NCI-H128 (cell line): Measurements from ENCODE around the gene SGF29.
"Not testable (repeated sequence)": the region's sequence is repeated elsewhere in the genome, so short reads cannot be mapped to it uniquely, and the experiment has no call there.

Experiments
- DNase-seq: peaks from one replicate; lab custom pipeline; 2025; ENCODE audit not compliant: unreplicated experiment; lab: John Stamatoyannopoulos, UW

SGF29 gene

DNA sequence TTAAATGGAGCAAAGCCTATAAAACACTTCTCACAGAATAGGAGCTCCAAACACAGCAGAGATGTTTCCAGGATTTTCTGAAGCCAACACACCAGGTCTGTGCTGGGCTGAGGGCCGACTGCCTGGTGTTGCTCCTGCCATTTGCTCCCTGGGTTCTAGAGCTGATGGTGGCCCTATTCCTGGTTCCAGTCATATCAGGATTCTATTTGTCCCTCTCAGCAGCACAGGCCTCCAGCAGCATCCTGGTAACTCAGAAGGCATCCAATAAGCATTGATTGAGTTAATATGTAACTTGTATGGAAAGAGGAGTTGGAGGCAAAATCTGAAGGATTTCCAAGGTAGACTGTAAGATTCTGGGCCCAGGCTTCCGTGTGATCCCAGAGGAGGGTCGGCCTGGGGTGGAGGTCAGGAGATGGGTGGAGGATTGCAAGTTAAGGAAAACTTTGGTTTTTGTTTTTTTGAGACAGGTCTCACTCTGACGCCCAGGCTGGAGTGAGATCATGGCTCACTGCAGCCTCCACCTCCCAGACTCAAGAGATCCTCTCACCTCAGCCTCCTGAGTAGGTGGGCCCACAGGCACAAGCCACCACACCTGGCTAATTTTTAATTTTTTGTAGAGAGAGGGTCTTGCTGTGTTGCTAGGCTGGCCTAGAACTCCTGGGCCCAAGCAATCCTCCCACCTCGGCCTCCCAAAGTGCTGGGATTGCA is 20.6 kb upstream of the SGF29 start:
- no peak for DNase-seq

DNA sequence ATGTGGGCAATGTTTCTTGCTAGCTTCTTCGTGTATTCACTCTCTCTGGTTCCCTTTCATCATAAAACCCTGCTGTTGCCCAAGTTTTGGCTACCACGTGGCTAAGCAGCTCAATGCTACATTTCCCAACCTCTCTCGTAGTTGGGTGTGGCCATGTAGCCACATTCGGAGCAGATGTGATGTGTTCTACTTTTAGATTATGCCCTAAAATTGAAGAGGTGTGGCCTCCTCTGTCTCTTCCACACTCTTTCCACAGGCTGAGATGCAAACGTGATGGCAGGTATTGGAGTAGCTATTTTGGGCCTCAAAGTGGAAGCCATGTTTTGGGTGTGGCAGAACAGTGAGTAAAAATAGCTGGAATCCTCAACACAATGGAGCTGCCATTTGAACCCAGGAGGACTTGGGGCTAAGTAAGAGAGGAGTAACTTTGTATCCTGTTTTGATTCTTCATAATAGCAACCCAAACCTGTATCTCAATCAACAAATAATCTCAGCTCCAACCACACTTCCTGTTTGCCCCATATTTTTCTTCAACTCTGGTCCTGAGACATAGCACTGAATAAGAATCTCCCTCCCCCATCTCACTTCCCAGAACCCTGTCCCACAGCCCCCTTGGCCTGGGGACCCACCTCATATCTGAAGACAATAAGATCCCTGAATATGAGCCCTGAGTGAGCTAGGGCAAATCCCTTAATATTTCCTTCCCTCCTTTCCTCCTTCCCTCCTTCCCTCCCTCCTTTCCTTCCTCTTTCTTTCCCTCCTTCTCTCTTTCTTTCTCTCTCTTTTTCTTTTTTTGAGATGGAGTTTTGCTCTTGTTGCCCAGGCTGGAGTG is 19.0 kb upstream of the SGF29 start:
- DNase-seq, result no peak

DNA sequence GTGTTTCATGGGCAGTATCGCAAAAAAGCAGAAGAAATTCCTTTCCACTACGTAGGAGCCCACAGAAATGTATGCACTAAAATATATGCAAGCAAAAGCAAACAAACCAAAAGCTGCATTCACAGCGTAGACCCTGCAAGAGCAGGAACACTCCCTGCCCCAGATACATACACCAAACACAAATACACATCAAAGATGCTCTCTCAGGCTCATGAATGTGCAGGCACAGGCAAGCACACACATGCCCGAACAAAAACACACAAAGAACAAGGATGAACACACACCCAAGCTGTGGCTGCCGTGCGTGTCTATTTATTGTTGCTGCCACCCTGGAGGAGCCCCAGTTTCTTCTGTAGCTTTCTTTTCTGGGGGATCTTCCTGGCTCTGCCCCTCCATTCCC is 16.6 kb upstream of the SGF29 start:
- no peak for DNase-seq

DNA sequence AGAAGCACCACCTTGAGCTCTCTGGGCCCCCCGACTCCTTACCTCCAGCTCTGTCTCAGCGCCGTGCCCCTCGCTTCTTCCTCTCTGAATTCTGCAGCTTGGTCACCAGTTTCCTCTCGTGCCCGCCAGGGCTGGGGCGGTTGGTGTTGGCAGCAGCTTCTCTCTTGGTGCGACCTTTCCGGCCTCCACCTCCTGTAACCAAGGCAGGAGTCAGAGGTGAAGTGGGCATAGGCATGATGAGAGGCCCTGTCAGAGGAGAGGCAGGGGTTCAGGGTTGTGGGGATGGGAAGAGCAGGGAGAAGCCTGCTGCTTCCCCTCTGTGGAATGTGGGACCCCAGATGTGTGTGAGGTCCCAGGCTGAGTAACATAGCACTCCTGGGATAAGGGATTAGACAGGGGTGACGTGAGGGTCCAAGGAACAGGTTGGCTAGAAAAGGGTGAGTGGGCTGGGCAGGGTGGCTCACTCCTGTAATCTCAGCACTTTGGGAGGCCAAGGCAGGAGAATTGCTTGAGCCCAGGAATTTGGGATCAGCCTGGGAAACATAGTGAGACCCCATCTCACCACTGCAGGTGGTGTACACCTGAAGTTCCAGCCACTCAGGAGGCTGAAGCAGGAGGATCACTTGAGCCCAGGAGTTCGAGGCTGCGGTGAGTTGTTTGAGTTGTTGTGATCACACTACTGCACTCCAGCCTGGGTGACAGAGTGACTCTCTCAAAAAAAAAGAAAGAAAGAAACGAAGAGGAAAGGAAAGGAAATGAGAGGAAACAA is 15.6 kb upstream of the SGF29 start:
- DNase-seq, result no peak

DNA sequence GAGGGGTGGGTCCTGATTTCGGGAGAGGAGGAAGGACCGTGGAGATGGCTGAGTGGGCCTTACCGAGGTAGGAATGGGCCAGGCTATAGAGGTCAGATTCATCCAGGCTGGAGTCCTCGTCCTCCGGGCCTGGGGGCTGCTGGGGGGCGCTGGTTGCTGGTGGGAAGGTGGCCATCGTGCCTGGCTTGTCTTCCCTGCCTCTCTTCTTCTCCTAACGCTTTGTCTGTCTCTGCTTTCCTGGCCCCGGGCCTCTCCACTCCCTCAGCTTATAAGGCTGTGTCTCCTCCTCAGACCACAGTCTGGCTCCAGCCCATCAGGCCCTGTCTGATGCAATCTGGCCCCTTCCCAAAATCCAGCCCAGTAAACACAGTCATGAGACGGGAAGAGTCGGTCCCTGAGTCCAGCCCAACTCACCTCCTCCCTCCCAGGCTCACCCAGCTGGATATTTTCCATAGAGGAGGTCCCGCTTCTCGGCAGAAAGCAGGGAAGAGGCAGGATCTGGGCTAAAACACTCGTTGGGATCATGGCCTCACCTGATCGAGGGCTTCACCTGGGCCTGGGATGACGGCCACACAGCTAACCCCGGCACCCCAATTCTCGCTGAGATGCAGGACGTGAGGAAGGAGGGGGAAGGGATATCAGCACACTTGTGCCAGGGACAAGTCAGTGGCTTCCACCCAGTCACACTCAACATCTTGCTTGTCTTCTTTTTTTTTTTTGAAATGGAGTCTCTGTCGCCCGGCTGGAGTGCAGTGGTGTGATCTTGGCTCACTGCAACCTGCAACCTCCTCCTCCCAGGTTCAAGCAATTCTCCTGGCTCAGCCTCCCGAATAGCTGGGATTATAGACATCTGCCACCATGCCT is 14.8 kb upstream of the SGF29 start, which contains the start of gene NUPR1:
TSS of gene NUPR1 (minus strand) at position 242 of the 864 bp plus-strand sequence. CDS start at position 175, 67 bp downstream.
- no peak for DNase-seq

DNA sequence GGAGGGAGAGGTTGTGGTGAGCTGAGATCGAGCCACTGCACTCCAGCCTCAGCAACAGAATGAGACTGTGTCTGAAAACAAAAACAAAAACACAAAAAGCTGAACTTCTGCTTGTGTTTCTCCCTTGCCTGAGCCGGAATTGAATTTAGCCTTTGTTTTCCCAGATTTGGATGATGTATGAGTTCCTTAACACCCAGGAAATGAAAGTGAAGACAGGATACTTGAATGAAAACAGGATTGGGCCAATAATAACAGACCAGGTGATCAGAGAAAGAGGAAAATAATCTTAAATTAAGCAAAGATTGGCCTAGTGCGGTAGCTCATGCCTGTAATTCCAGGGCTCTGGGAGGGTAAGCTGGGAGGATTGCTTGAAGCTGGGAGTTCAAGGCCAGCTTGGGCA is 13.4 kb upstream of the SGF29 start:
- no peak for DNase-seq

DNA sequence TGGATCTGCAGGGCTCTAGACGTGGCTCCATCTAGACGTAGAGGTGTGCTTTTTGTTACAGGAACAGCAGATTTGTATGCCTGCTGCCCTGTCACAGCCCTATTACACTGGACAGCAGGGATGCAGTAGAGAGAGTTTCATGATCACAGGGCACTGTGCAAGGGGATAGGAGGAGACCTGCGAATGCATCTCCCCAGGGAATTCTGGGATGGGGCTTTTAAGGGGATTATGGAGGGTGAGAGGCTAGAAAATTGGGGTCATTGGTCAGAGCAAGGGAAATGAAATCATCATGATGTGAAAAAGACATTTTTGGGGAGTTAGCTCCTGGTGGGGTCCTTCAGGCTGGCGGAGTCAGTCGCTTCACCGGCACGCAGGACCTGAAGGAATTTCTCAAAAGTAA is 11.1 kb upstream of the SGF29 start:
- DNase-seq, result no peak

DNA sequence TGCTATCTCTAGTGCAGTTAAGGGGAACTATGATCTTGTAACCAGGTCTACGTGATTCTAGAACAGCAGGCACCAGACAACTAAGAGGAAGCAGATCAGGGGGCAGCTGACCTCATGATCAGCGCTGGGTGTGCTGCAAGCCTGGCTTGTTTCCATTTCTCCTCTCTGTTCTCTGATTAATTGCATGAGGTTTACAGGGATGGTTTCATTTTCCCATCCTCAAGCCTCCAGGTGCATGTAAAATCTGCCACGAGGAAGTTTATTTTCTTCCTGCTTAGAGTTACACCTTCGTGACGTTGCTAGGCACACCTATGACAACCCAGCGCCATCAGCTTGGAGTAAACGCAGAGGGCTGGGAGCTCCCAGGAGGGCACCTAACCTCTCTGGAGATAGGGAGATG is 10.6 kb upstream of the SGF29 start:
- DNase-seq, result no peak

DNA sequence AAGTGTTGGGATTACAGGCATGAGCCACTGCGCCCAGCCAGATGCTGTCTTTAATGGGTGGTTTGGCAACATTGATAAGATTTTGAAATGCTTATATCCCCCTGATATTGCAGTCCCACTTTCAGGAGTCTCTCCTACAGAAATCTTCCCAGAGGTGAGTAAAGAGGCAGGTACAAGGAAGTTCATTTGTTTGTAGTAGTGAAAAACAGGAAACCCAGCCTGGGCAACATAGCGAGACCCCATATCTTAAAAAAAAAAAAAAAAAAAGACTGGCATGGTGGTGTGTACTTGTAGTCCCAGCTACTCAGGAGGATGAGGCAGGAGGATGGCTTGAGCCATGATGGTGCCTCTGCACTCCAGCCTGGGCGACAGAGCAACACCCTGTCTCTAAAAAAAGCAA is 8.7 kb upstream of the SGF29 start:
- no peak for DNase-seq

DNA sequence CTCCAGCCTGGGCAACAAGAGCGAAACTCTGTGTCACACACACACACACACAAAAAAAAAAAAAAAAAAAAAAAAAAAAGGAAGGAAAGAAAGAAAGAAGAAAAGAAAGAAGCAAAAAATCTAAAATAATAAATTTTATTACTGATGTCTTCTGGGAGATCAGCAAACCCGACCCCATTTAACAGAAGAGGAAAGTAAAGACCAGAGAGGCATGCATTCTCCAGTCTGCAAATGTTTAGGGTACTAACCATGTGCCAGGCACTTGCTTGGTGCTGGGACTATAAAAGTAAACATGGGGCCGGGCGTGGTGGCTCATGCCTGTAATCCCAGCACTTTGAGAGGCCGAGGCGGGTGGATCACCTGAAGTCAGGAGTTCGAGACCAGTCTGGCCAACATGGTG is 7.8 kb upstream of the SGF29 start:
- DNase-seq, result not testable (repeated sequence)

DNA sequence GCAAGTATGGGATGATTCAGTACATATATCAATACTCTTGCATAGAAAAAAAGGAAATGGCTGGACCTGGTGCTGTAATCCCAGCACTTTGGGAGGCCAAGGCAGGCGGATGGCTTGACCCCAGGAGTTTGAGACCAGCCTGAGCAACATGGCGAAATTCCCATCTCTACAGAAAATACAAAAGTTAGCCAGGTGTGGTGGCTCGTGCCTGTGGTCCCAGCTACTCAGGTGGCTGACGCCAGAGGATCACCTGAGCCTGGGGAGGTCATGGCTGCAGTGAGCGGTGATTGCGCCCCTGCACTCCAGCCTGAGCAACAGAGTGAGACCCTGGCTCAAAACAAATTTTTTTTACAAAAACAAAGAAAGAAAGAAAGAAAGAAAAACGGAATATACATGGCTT is 7.1 kb upstream of the SGF29 start:
- DNase-seq, result no peak

DNA sequence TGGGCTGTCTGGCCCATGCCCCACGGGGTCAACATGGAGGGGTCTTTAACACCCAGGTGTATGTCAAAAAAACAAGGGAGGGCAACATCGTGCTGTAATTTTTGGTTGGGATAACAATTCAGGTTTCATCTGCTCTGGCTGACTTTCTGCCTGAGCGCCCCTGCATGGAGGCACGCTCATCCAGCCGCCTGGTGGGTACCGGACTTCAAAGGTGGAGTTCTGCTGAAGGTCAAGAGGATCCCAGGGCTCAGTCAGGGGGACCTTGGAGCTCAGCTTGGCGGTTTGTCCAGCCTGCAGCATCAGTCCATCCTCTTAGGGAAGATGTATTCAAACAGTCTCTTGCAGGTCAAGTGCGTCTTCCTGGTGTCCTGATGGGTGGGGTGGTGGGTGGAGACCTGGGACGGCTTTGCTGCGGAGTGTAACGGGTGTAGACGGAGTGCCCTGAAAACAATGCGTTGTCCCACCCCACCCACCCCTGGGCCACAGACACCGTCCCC is 5.4 kb upstream of the SGF29 start:
- DNase-seq, result no peak

DNA sequence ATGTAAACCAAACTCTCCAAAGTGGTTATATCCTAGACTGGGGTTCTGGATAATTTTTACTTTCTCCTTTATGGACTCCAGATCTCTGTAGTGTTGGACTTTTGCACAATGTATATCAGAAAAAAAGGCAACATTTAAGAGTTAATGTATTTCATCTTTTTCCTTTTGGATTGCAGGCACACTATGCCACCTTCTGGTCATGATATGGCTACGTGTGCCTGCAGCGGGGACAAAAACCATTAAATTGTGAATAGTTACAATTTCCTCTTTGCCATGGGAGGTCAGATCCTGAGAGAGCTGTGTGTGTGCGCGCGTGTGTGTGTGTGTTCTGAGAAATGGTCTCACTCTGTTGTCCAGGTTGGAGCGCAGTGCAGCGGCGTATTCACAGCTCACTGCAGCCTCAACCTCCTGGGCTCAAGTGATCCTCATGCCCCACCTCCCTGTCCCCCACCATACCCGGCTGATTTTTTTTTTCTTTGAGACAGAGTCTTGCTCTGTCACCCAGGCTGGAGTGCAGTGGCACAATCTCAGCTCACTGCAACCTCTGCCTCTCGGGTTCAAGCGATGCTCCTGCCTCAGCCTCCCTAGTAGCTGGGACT is 4.3 kb upstream of the SGF29 start:
- DNase-seq, result no peak

DNA sequence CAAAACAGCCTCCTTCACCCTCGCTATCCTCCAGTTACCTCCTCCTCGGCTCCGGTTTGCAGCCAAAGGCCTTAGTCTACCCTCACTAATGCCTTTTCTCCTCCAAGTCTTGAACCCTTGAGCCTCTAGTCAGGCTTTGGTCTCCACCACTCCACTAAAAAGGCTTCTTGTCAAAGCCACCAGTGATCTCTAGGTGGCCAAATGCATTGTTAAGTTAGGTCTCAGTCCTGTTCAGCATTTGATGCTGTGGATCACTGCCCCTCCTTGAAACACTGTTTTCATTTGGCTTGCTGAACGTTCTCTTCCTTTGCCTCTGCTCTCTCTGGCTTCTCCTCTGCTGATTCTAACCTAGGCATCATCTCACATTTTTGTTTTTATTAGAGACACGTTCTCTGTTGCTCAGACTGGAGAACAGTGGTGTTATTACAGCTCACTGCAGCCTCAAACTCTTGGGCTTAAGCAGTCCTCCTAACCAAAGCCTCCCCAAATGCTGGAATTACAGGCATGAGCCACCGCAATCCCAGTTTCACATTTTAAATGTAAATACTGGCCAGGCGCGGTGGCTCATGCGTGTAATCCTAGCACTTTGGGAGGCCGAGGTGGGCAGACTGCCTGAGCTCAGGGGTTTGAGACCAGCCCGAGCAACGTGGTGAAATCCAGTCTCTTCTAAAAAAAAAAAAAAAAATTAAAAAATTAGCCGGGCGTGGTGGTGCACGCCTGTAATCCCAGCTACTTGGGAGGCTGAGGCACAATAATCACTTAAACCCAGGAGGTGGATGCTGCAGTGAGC is 1.1 kb downstream of the SGF29 start:
- no peak for DNase-seq

DNA sequence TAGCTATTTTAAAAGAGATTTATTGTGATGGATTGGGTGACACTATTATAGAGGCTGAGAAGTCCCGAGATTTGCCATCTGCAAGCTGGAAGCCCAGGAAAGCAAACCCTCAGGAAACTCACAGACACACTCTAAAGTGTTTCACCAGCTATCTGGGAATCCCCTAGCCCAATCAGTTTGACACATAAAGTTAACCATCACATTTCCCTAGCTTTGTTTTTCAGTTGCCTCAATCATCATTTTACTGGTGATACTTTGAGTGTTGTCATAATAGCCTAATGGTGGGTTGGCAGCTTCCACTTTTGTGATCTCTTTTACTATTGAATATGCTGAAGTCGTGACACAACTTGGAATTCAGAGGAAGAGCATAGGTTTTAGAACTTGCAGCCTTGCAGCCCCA is 1.8 kb downstream of the SGF29 start:
- no peak for DNase-seq

DNA sequence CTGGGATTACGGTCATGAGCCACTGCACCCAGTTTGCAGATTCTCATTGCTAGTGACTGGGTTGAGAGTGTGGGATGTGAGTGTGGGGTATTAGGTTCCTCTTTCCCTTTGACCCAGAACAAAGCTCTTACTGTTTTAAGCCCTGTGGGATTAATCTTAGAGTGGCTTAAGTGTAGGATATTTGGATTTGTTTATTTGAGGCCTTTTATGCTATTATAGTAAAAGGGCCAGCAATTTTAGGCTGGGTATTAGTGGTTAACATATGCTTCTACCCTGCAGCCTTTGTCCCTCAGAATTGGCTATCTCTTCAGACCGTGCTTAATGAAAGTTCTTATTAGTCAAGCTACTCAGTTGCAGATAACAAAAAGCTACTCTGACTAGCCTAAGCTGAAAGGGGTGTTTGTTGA is 3.2 kb downstream of the SGF29 start:
- no peak for DNase-seq

DNA sequence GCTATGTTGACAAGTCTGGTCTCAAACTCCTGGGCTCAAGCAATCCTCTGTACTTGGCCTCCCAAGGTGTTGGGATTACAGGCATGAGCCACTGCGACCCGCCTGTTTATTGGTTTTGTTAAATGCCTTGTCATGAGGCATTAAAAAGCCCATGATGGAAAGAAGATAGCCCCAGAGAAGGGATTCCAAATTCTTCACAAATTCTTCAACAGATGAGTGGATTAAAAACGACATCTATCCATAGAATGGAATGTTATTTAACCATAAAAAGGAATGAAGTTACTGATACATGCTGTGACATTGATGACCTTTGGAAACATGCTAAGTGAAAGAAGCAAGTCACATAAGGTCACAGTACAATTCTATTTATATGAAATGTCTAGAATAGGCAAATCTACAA is 4.7 kb downstream of the SGF29 start:
- no peak for DNase-seq

DNA sequence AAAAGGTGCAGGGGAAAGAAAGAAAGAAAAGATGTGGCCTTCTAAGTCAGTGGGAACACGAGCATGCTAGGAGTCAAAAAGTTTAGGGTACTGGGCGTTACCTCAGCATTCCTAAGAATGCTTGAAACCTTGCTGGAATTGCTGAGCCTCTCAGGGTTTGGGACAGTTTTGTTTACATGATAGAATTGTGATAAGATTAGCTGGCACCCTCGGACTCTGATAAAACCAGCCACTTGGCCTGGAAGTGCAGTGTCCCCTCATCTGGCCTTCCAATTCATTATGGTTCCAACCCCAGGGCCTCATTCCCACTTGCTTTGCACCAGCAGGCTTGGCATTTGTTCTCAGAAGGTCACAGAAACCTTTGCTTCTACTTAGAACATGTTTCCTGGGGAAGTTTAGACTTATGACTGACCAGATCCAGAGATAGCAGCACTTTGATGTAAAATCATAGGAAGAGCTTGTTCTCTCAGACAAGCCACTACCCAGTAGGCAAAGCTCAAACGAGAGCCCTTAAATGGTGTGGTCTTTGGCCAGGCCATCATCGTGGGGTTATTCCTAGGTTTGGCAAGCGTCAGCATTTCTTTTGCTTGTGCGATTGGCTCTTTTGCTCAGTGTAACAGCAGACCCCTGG is 8.0 kb downstream of the SGF29 start:
- no peak for DNase-seq

DNA sequence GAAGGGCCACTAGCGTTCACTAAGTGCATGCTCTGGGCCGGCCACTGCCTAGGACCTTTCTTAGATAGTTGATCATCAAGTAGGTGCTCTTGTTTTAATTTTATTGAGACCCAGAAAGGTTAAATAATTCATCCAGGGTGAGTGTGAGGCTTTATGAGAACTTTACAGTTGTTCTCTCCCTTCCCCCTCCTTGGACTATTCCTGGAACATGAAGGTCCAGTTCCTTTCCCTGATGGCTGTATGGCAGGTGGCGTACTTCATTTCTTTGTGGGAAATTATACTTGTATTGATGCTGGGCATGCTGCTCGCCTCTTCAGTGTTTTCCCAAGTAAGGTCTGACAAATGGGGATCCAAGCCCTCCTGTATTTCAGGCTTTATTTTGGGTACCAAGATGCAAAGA is 8.5 kb downstream of the SGF29 start:
- DNase-seq, result no peak
